ENCODE data around the gene VPS37B.
"Not testable (repeated sequence)": the region's sequence is repeated elsewhere in the genome, so short reads cannot be mapped to it uniquely, and the experiment has no call there.

The VPS37B gene

GRCh38 chr12:122905258-122905657 lies 9.3 kb upstream of the VPS37B start:
- not testable (repeated sequence) for DNase-seq

GRCh38 chr12:122903693-122904034 lies 7.7 kb upstream of the VPS37B start:
- no peak for DNase-seq

GRCh38 chr12:122902854-122903692 lies 7.1 kb upstream of the VPS37B start:
- no peak for DNase-seq

- DNase-seq = no peak
Observed at GRCh38 chr12:122899887-122900286, 4.0 kb upstream of the VPS37B start.

- DNase-seq = no peak
Observed at GRCh38 chr12:122896662-122897061, 738 bp upstream of the VPS37B start.

GRCh38 chr12:122895320-122895703 lies 612 bp downstream of the VPS37B start:
- DNase-seq = no peak

GRCh38 chr12:122894193-122895121 lies 1.5 kb downstream of the VPS37B start:
- peak in 1 of 5 donors; percentile 29 for DNase-seq

GRCh38 chr12:122893208-122894153 lies 2.4 kb downstream of the VPS37B start:
- DNase-seq = no peak

GRCh38 chr12:122892724-122893123 lies 3.2 kb downstream of the VPS37B start:
- not testable (repeated sequence) for DNase-seq

GRCh38 chr12:122891661-122892525 lies 4.0 kb downstream of the VPS37B start:
- no peak for DNase-seq

GRCh38 chr12:122889761-122890520 lies 6.0 kb downstream of the VPS37B start:
- no peak for DNase-seq

- peak; percentile 38 to 69 (median 64) for DNase-seq
Observed at GRCh38 chr12:122888232-122888752, 7.6 kb downstream of the VPS37B start.

- DNase-seq = no peak
Observed at GRCh38 chr12:122887819-122888212, 8.1 kb downstream of the VPS37B start.

- DNase-seq = peak in 1 of 5 donors; percentile 58
Observed at GRCh38 chr12:122886851-122887818, 8.8 kb downstream of the VPS37B start.

GRCh38 chr12:122886161-122886560 lies 9.8 kb downstream of the VPS37B start:
- no peak for DNase-seq

GRCh38 chr12:122884860-122885259 lies 11.1 kb downstream of the VPS37B start:
- DNase-seq = no peak

- no peak for DNase-seq
Observed at GRCh38 chr12:122884091-122884826, 11.7 kb downstream of the VPS37B start.

GRCh38 chr12:122882908-122883558 lies 12.9 kb downstream of the VPS37B start:
- peak in 1 of 5 donors; percentile 40 for DNase-seq
